H1 (cell line): ENCODE measurements around the gene AMOTL2. TPM values are rescaled to one million over a fixed set of nuclear protein-coding genes. Genes with fewer than 3 reads are reported as not detected.
A peak's percentile ranks its signal among the peaks of the same experiment; 100 is the strongest.

Experiments used
- CTCF ChIA-PET: fragments of 300-600 bp; sonication (Branson Sonifier 250); formaldehyde crosslinking; loops from one replicate; lab custom pipeline; 2021; ENCODE audit not compliant: partially characterized antibody; lab: Charles Lee
- POLR2A ChIA-PET: fragments of 300-600 bp; sonication (Branson Sonifier 250); formaldehyde crosslinking; loops from one replicate; lab custom pipeline; 2021; ENCODE audit warnings: inconsistent platforms; ENCODE audit not compliant: partially characterized antibody; lab: Charles Lee
- DNase-seq, 2 experiments: peaks; one replicate each; pipeline versions ENCODE4 v3.0.0 to v3.0.0-alpha.2; 2010 to 2022; ENCODE audit warnings: low spot score in 2 of 2, low read depth in 1 of 2, mixed read lengths in 1 of 2
- FAIRE-seq: peaks from 2 replicates; lab custom pipeline; 2011; peaks lifted over from hg19 to GRCh38; lab: Jason Lieb, UNC
- H2AFZ ChIP-seq: 2 replicates; pipeline ENCODE4 v1.8.1; 2012; ENCODE audit warnings: low read length, inconsistent platforms
- H2AK5ac ChIP-seq: 2 replicates; pipeline ENCODE4 v1.6.1; 2013; ENCODE audit warnings: low read depth, low read length
- H2BK120ac ChIP-seq: replicated peaks from 2 replicates; pipeline ENCODE3; 2013; ENCODE audit warnings: low read depth, low read length, inconsistent platforms
- H2BK12ac ChIP-seq: 2 replicates; pipeline ENCODE4 v1.6.1; 2013; ENCODE audit warnings: low read depth, low read length
- H2BK15ac ChIP-seq: 2 replicates; pipeline ENCODE4 v1.6.1; 2013; ENCODE audit warnings: low read length
- H2BK20ac ChIP-seq: 2 replicates; pipeline ENCODE4 v1.6.1; 2013; ENCODE audit warnings: low read length
- H2BK5ac ChIP-seq: 2 replicates; pipeline ENCODE4 v1.6.1; 2013; ENCODE audit warnings: low read depth, low read length
- H3K14ac ChIP-seq: 2 replicates; pipeline ENCODE4 v1.6.1; 2013; ENCODE audit warnings: inconsistent platforms; ENCODE audit not compliant: insufficient read length
- H3K18ac ChIP-seq: 2 replicates; pipeline ENCODE4 v1.6.1; 2013; ENCODE audit warnings: low read length; ENCODE audit errors: extremely low read depth
- H3K23ac ChIP-seq: 2 replicates; pipeline ENCODE4 v1.6.1; 2013; ENCODE audit warnings: inconsistent platforms; ENCODE audit not compliant: insufficient read length
- H3K23me2 ChIP-seq: 2 replicates; pipeline ENCODE4 v1.6.1; 2013; ENCODE audit warnings: low read depth, low read length
- H3K27ac ChIP-seq: 2 replicates; pipeline ENCODE4 v1.6.1; 2011; ENCODE audit warnings: low read depth, low read length, inconsistent platforms
- H3K27me3 ChIP-seq, 4 experiments: replicated peaks in 1 of 4; 1 replicate in 1 of 4; 2 replicates in 3 of 4; pipeline versions ENCODE4 v1.6.1 to v1.8.1; 2011 to 2013; ENCODE audit warnings: low read length in 3 of 4, mild to moderate bottlenecking in 3 of 4, inconsistent platforms in 2 of 4, mixed read lengths in 2 of 4, moderate library complexity in 1 of 4; ENCODE audit not compliant: control insufficient read depth in 3 of 4, insufficient read depth in 3 of 4; ENCODE audit errors: extremely low read depth in 1 of 4
- H3K36me3 ChIP-seq, 4 experiments: 2 replicates each; pipeline versions ENCODE4 v1.6.1 to v1.8.1; 2011 to 2013; ENCODE audit warnings: mild to moderate bottlenecking in 4 of 4, low read length in 3 of 4, moderate library complexity in 2 of 4, control low read depth in 1 of 4, inconsistent platforms in 1 of 4; ENCODE audit not compliant: insufficient read depth in 4 of 4, control insufficient read depth in 2 of 4
- H3K4ac ChIP-seq: replicated peaks from 2 replicates; pipeline ENCODE3; 2013; ENCODE audit warnings: low read length, low read depth, mixed read lengths, inconsistent platforms; ENCODE audit not compliant: insufficient read length
- H3K4me1 ChIP-seq, 4 experiments: replicated peaks in 1 of 4; 1 replicate in 1 of 4; 2 replicates in 3 of 4; pipeline versions ENCODE4 v1.6.1 to v1.8.1; 2011 to 2013; ENCODE audit warnings: low read length in 3 of 4, inconsistent platforms in 2 of 4, mixed read lengths in 1 of 4; ENCODE audit not compliant: insufficient read depth in 4 of 4, control insufficient read depth in 3 of 4
- H3K4me2 ChIP-seq, 2 experiments: 2 replicates each; pipeline versions ENCODE4 v1.6.1 to v1.8.1; 2011 to 2013; ENCODE audit warnings: low read depth in 2 of 2, low read length in 2 of 2, control low read depth in 1 of 2, inconsistent platforms in 1 of 2, mild to moderate bottlenecking in 1 of 2; ENCODE audit not compliant: insufficient read depth in 1 of 2
- H3K4me3 ChIP-seq, 4 experiments: fragments of 200-600, 300-600 bp in 1 of 4; sonication (generic), shearing (Covaris generic), sonication (Bioruptor Twin) in 1 of 4; 2 replicates each; pipeline versions ENCODE4 v1.5.1 to v1.8.1; 2011 to 2016; ENCODE audit warnings: low read length in 4 of 4, low read depth in 3 of 4, control low read depth in 2 of 4, inconsistent platforms in 2 of 4, mild to moderate bottlenecking in 2 of 4, mixed read lengths in 1 of 4, moderate library complexity in 1 of 4; ENCODE audit not compliant: insufficient read depth in 2 of 4; ENCODE audit errors: extremely low read depth in 1 of 4
- H3K56ac ChIP-seq: replicated peaks from 2 replicates; pipeline ENCODE3; 2013; ENCODE audit warnings: low read depth, mild to moderate bottlenecking, mixed read lengths, low read length, inconsistent platforms; ENCODE audit not compliant: insufficient read length
- H3K79me1 ChIP-seq: 2 replicates; pipeline ENCODE4 v1.6.1; 2013; ENCODE audit warnings: low read depth, low read length, control low read depth
- H3K79me2 ChIP-seq, 2 experiments: 2 replicates each; pipeline versions ENCODE4 v1.6.1 to v1.8.1; 2012 to 2013; ENCODE audit warnings: low read length in 2 of 2, mild to moderate bottlenecking in 2 of 2, inconsistent platforms in 1 of 2; ENCODE audit not compliant: insufficient read depth in 2 of 2, control insufficient read depth in 1 of 2
- H3K9ac ChIP-seq, 4 experiments: replicated peaks in 1 of 4; 1 replicate in 1 of 4; 2 replicates in 3 of 4; pipeline versions ENCODE4 v1.6.1 to v1.8.1; 2011 to 2013; ENCODE audit warnings: low read depth in 3 of 4, low read length in 3 of 4, control low read depth in 2 of 4, mild to moderate bottlenecking in 2 of 4, moderate library complexity in 2 of 4, inconsistent platforms in 1 of 4; ENCODE audit errors: extremely low read depth in 1 of 4
- H3K9me3 ChIP-seq, 2 experiments: 2 replicates each; pipeline versions ENCODE4 v1.6.1 to v1.8.1; 2012 to 2013; ENCODE audit warnings: mild to moderate bottlenecking in 2 of 2, moderate library complexity in 2 of 2, control low read depth in 1 of 2, inconsistent platforms in 1 of 2, low read depth in 1 of 2, low read length in 1 of 2, mixed read lengths in 1 of 2; ENCODE audit not compliant: insufficient read depth in 2 of 2
- H4K20me1 ChIP-seq, 2 experiments: replicated peaks in 1 of 2; 2 replicates each; pipeline versions ENCODE3 to v1.8.1; 2011 to 2013; ENCODE audit warnings: inconsistent platforms in 2 of 2, low read length in 2 of 2, mild to moderate bottlenecking in 1 of 2; ENCODE audit not compliant: insufficient read depth in 2 of 2, control insufficient read depth in 1 of 2
- H4K5ac ChIP-seq: 2 replicates; pipeline ENCODE4 v1.6.1; 2013; ENCODE audit warnings: low read length, low read depth, mixed read lengths, inconsistent platforms; ENCODE audit not compliant: insufficient read length
- H4K8ac ChIP-seq: 2 replicates; pipeline ENCODE4 v1.8.0; 2013; ENCODE audit warnings: mild to moderate bottlenecking, moderate library complexity, low read length, inconsistent platforms; ENCODE audit not compliant: insufficient read depth; ENCODE audit errors: extremely low read depth
- H4K91ac ChIP-seq: replicated peaks from 2 replicates; pipeline ENCODE3; 2013; ENCODE audit warnings: low read length, mixed read lengths, inconsistent platforms; ENCODE audit not compliant: insufficient read length
- ATF2 ChIP-seq: IDR thresholded peaks from 2 replicates; pipeline ENCODE4 v1.6.1; 2012; ENCODE audit warnings: low read length, inconsistent platforms
- KDM5A ChIP-seq: fragments of 200-600 bp; IDR thresholded peaks from 2 replicates; pipeline ENCODE4 v1.7.1; 2012; ENCODE audit warnings: mild to moderate bottlenecking, low read length, inconsistent platforms, mixed read lengths
- MAFK ChIP-seq: IDR thresholded peaks from 2 replicates; pipeline ENCODE4 v1.6.1; 2012; ENCODE audit warnings: low read depth, mild to moderate bottlenecking, improper control_type of control experiment, low read length
- NANOG ChIP-seq: IDR thresholded peaks from 2 replicates; pipeline ENCODE4 v1.6.1; 2011; ENCODE audit warnings: low read length, low read depth, mild to moderate bottlenecking, inconsistent platforms; ENCODE audit not compliant: insufficient read depth, poor library complexity, severe bottlenecking
- RBBP5 ChIP-seq: IDR thresholded peaks from 2 replicates; pipeline ENCODE4 v1.7.1; 2012; ENCODE audit warnings: low read depth, mild to moderate bottlenecking, inconsistent platforms, low read length, moderate library complexity, borderline replicate concordance
- RNF2 ChIP-seq: fragments of 200-900, 300-1000 bp; sonication (generic); IDR thresholded peaks from 2 replicates; pipeline ENCODE4 v1.7.1; 2016; ENCODE audit warnings: borderline replicate concordance, low read depth, mild to moderate bottlenecking, antibody characterized with exemption, low read length; ENCODE audit not compliant: poor library complexity, severe bottlenecking; ENCODE audit errors: missing control alignments
- SAP30 ChIP-seq: fragments of 300-600 bp; sonication (generic); IDR thresholded peaks from 2 replicates; pipeline ENCODE4 v1.7.1; 2012; ENCODE audit warnings: low read length, moderate library complexity, mild to moderate bottlenecking, inconsistent platforms; ENCODE audit not compliant: insufficient read depth, insufficient replicate concordance
- SP2 ChIP-seq: IDR thresholded peaks from 2 replicates; pipeline ENCODE4 v1.6.1; 2012; ENCODE audit warnings: mild to moderate bottlenecking, low read length, inconsistent platforms
- WGBS, 2 experiments: shearing (Covaris generic) in 1 of 2; methylation state at CpG; one replicate each; pipeline versions ENCODE4 v1.1.6 to v1.1.7; 2013 to 2015; ENCODE audit warnings: low lambda C conversion rate in 2 of 2, mixed read lengths in 2 of 2, inconsistent platforms in 1 of 2, low coverage in 1 of 2, missing lambda C conversion rate in 1 of 2; ENCODE audit not compliant: insufficient replicate concordance in 2 of 2, insufficient coverage in 1 of 2, insufficient read length in 1 of 2; ENCODE audit errors: extremely low coverage in 1 of 2, missing lambda C conversion rate in 1 of 2; 5-methylcytosine and 5-hydroxymethylcytosine counted together
- polyA plus RNA-seq, 7 experiments: library from polyadenylated mRNA; depleted of rRNA in 3 of 7; stranded (reverse) in 5 of 7; unstranded in 2 of 7; fragments of >200 nt in 5 of 7; fragments of 200-250 nt in 2 of 7; gene quantifications; 1 replicate in 5 of 7; 2 replicates in 1 of 7; 4 replicates in 1 of 7; pipeline versions ENCODE4 v1.2.1 to v1.2.3, GENCODE V29; 2011 to 2013; ENCODE audit warnings: missing spikeins in 2 of 7, mixed read lengths in 2 of 7
- total RNA-seq: library from RNA; stranded (reverse); fragmentation: NEBNext Ultra II Directional; extraction: Animal tissue kit (Norgen Biotek cat#: 25700); gene quantifications from 2 replicates; pipeline ENCODE4 v1.2.1, GENCODE V29; 2021
- TF ChIP-seq, protein P1 (sequence below): IDR thresholded peaks from 2 replicates; pipeline ENCODE4 v1.6.1; 2011; ENCODE audit warnings: low read depth, mild to moderate bottlenecking, low read length; ENCODE audit not compliant: insufficient read depth

AMOTL2 gene
- total and polyA plus RNA-seq, 2 of the 8 experiments (the other 6 are each of a cell fraction or from before 2014, with no cell fraction given) = 19.0 to 63.7 TPM

GRCh38 chr3:134384963-134385362 lies 10.7 kb upstream of the AMOTL2 start:
- H3K9me3 ChIP-seq = no peaks in the 10 kb centered on the region
- no peak overlapping the region for H4K91ac ChIP-seq
- H2BK5ac ChIP-seq = no peak overlapping the region
- no peak overlapping the region for H4K8ac ChIP-seq
- H3K4me3 ChIP-seq = no peak overlapping the region
- H3K4me1 ChIP-seq = peaks cover 0 to 12% (median 4%) of the 10 kb centered on the region in 4 experiments; a peak in 4 of 7 replicates
- TF ChIP-seq NANOG = no peak
- TF ChIP-seq KDM5A = no peak
- TF ChIP-seq, protein P1, sequence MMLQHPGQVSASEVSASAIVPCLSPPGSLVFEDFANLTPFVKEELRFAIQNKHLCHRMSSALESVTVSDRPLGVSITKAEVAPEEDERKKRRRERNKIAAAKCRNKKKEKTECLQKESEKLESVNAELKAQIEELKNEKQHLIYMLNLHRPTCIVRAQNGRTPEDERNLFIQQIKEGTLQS = no peak
- TF ChIP-seq SAP30 = no peak
- TF ChIP-seq SP2 = no peak
- TF ChIP-seq ATF2 = no peak
- no peak for TF ChIP-seq MAFK
- TF ChIP-seq RBBP5 = no peak
- no peak for TF ChIP-seq RNF2
- TF ChIP-seq, all 59 proteins: peak for 0
- H4K5ac ChIP-seq = no peak overlapping the region
- DNase-seq (peak in 1 of 2 experiments; percentile 42), FAIRE-seq (no peak)
- H3K4me2 ChIP-seq = no peak overlapping the region
- no peak overlapping the region for H2BK20ac ChIP-seq
- H3K27ac ChIP-seq = no peak overlapping the region
- 0 out of 2 replicates have a peak overlapping the region, but pooled peaks have one; percentile 53 for H2BK12ac ChIP-seq
- CTCF ChIA-PET = interaction anchor here (0.7 to 2.2 kb wide), 8 partner anchors 9 to 89 kb away, joined by 3 to 9 read pairs (median 3); no protein-coding TSS in a partner anchor
- H3K36me3 ChIP-seq = no peaks in the 10 kb centered on the region
- H3K18ac ChIP-seq = no peak overlapping the region
- WGBS, 2 experiments = 83% methylated on average over 7 of the region's 7 CpGs; no CpG with 5 or more reads in 1 of the 2 experiments
- no peak overlapping the region for H3K4ac ChIP-seq
- H2BK120ac ChIP-seq = no peak overlapping the region
- no peaks in the 10 kb centered on the region for H4K20me1 ChIP-seq
- no peak overlapping the region; the same call in 1 of the 2 replicates for H2AFZ ChIP-seq
- no peak overlapping the region for H3K56ac ChIP-seq
- no peak overlapping the region for H3K23ac ChIP-seq
- no peaks in the 10 kb centered on the region for H3K79me1 ChIP-seq
- H2BK15ac ChIP-seq = no peak overlapping the region
- H3K14ac ChIP-seq = no peak overlapping the region
- POLR2A ChIA-PET = interaction anchor here (0.6 to 45.2 kb wide), 5 partner anchors 11 to 74 kb away, joined by 3 to 1731 read pairs (median 7); partner anchors contain the start of gene AMOTL2
- no peaks in the 10 kb centered on the region for H3K23me2 ChIP-seq
- H3K27me3 ChIP-seq = peaks cover 0 to 5% (median 1%) of the 10 kb centered on the region in 4 experiments; a peak in 2 of 7 replicates
- H3K79me2 ChIP-seq = no peaks in the 10 kb centered on the region
- H3K9ac ChIP-seq = 0 out of 7 replicates have a peak overlapping the region, but pooled peaks of 1 of the 4 experiments have one; percentile 21
- H2AK5ac ChIP-seq = no peak overlapping the region
